ENCODE data around the gene TTC7B. TPM values are rescaled to one million over a fixed set of nuclear protein-coding genes. Genes with fewer than 3 reads are reported as not detected.
A peak's percentile ranks its signal among the peaks of the same experiment; 100 is the strongest.

TTC7B gene
- total RNA-seq, 1 donor from 2014 or later = 55.5 TPM

DNA sequence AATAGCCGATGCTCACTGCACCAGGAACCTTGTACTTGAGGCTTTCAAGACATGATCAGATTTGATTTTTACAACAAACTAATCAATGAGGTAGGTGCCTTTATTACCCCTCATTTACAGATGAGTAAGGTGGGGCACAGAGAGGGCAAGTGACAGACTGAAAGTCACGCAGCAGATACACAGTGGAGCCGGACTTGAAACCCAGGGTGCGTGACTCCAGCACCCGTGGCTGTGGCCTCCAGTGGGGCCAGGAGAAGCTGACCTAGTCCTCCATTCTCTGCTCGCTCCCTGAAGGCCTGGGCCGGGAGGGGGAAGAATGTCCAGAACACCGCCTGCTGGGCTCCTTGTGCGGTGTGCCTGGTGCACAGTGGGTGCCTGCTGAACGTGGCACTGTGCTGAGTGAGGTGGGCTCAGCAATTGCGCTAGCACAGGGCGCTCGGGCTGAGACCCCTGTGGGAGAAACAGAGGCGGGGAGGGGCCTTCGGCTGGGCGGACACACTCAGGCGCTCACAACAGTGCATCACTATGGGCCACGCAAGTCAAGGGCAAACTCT lies 294.2 kb downstream of the TTC7B start:
- H3K9me3 ChIP-seq (replicated peaks) = peaks cover 6% of the 10 kb centered on the region
- no peak for DNase-seq
- H3K27me3 ChIP-seq (ENCODE audit: low read depth) = no peaks in the 10 kb centered on the region
- intact Hi-C loops (cut with micrococcal nuclease) = no loop called here
- H3K36me3 ChIP-seq = no peaks in the 10 kb centered on the region
- TF ChIP-seq, protein P1, sequence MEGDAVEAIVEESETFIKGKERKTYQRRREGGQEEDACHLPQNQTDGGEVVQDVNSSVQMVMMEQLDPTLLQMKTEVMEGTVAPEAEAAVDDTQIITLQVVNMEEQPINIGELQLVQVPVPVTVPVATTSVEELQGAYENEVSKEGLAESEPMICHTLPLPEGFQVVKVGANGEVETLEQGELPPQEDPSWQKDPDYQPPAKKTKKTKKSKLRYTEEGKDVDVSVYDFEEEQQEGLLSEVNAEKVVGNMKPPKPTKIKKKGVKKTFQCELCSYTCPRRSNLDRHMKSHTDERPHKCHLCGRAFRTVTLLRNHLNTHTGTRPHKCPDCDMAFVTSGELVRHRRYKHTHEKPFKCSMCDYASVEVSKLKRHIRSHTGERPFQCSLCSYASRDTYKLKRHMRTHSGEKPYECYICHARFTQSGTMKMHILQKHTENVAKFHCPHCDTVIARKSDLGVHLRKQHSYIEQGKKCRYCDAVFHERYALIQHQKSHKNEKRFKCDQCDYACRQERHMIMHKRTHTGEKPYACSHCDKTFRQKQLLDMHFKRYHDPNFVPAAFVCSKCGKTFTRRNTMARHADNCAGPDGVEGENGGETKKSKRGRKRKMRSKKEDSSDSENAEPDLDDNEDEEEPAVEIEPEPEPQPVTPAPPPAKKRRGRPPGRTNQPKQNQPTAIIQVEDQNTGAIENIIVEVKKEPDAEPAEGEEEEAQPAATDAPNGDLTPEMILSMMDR (IDR thresholded peaks at IDR 0.05; ENCODE audit: borderline replicate concordance) = no peak
- peak overlapping the region; percentile 26 for H3K27ac ChIP-seq (replicated peaks)
- H3K4me1 ChIP-seq = peaks cover 77% of the 10 kb centered on the region
- H3K4me3 ChIP-seq = no peak overlapping the region

DNA sequence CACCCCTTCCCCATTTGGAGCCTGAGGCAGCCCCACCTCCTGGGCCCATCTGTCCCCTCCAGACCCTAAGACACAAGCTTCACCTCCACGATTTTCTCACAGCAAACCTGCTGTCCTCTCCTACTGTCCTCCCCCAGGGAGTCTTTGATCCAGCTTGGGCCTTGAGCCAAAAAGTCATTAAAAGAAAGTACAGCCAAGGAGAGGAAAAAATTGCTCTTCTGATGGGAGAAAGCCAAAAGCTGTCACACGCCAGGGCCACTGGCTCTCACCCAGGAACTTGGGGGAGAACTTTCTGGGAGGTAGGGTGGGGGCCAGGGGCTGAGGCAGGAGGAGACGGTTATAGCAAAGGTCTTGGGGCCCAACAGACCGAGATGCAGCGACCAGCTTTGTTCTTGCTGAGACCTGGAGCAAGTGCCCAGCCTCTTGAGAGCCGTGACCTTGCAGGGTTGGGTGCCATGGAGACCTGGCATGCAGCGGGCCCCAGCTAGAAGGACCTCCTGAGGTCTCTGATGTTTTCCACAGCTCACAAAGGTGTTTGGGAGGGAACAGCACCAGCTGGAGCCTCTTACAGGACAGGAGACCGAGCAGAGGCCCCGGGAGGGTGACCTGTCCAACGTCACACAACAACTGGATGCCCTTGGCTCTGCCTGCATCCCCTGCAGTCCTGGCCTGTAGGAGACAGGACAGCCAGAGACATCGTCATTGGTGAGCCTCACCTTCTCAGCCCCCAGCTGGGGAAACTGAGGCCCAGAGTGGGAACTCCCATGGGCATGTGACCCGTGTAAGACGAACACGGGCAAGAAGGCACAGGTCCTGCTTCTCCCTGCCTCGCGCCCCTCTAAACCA lies 294.9 kb downstream of the TTC7B start:
- TF ChIP-seq, protein P1 (IDR thresholded peaks at IDR 0.05; ENCODE audit: borderline replicate concordance) = no peak
- H3K4me1 ChIP-seq = peaks cover 77% of the 10 kb centered on the region
- no peak overlapping the region for H3K4me3 ChIP-seq
- peaks cover under 1% of the 10 kb centered on the region for H3K9me3 ChIP-seq (replicated peaks)
- no peaks in the 10 kb centered on the region for H3K36me3 ChIP-seq
- intact Hi-C loops (cut with micrococcal nuclease) = no loop called here
- no peak for DNase-seq
- peak overlapping the region; percentile 26 for H3K27ac ChIP-seq (replicated peaks)
- H3K27me3 ChIP-seq (ENCODE audit: low read depth) = no peaks in the 10 kb centered on the region

DNA sequence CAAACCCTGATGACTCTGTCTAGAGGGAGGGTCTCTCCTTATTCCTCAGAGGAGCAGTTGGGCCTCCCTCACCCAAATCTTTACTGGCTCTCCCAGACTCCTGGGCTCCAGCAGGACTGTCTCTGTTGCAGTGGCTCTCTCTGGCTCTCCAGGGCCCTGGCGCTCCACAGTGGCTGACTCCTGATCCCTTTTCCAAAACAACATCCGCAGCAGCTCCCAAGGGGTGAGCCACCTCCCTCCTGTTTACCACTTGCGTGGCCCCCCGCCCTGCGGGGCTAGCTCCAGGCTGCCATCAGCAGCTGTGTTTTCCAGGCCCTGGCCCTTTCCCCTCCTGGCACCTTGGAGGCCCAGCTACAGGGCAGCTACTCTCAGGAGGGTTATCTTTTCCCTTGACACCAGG lies 295.9 kb downstream of the TTC7B start:
- peaks cover 77% of the 10 kb centered on the region for H3K4me1 ChIP-seq
- no peak for DNase-seq
- H3K36me3 ChIP-seq = no peaks in the 10 kb centered on the region
- no peaks in the 10 kb centered on the region for H3K27me3 ChIP-seq (ENCODE audit: low read depth)
- H3K27ac ChIP-seq (replicated peaks) = peak overlapping the region; percentile 26
- TF ChIP-seq, protein P1 (IDR thresholded peaks at IDR 0.05; ENCODE audit: borderline replicate concordance) = no peak
- no peaks in the 10 kb centered on the region for H3K9me3 ChIP-seq (replicated peaks)
- intact Hi-C loops (cut with micrococcal nuclease) = no loop called here
- H3K4me3 ChIP-seq = no peak overlapping the region

DNA sequence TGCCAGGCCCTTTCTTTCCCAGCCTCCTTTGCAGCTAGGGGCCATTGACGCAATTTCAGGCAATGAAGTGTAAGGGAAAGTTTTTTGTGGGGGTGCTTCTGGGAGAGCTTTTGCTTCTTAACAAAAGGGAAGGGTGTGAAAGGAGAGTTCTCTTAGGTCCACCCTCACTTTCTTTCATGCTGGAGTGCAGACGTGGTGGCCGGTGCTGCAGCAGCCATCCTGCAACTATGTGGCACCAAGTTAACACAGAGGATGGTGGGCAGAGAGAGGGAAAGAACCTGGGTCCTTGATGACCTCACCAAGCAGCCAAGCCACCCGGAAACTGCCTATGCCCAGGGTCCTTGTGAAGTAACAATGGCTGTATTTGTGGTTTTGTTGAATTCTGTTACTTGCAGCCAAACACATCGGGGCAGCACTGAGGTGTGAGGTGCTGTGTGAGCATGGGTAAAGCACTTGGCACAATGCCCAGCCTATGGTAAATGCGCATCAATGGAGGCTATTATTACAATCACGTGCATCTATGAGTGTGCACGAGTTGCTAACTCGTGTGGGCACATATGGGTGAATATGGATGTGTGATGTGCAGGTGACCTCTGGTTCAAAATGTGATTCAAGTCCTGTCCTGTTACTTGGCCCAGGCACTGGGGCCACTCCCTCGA lies 296.8 kb downstream of the TTC7B start:
- DNase-seq = no peak
- Histone ChIP-seq H3K36me3 (no peaks in the 10 kb centered on the region), H3K27me3 (ENCODE audit: low read depth) (no peaks in the 10 kb centered on the region), H3K4me3 (no peak overlapping the region), H3K9me3 (replicated peaks) (no peaks in the 10 kb centered on the region), H3K27ac (replicated peaks) (no peak overlapping the region), H3K4me1 (peaks cover 69% of the 10 kb centered on the region)
- TF ChIP-seq, protein P1 (IDR thresholded peaks at IDR 0.05; ENCODE audit: borderline replicate concordance) = no peak
- intact Hi-C loops (cut with micrococcal nuclease) = no loop called here

DNA sequence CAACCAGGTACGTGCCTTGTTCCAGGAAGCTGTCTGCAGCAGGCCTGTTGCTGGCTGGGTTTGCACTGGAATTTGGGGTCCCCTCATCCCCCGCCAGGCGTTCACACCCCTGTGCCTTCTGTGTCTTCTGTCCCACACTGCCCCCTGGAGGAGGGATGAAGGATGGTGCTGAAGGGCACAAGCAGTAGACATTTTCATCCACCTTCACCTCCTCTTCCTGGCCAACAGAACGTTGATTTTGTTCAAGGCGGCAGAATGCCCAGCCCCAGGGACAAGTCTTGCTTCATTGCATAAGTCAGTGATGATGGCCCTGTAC lies 297.3 kb downstream of the TTC7B start:
- no peaks in the 10 kb centered on the region for H3K27me3 ChIP-seq (ENCODE audit: low read depth)

More for the DNA sequence above, 297.3 kb downstream of the TTC7B start:
- Histone ChIP-seq H3K4me3 (no peak overlapping the region), H3K27ac (replicated peaks) (no peak overlapping the region), H3K4me1 (peaks cover 69% of the 10 kb centered on the region), H3K36me3 (no peaks in the 10 kb centered on the region), H3K9me3 (replicated peaks) (no peaks in the 10 kb centered on the region)
- TF ChIP-seq, protein P1 (IDR thresholded peaks at IDR 0.05; ENCODE audit: borderline replicate concordance) = peak; percentile 55
- intact Hi-C loops (cut with micrococcal nuclease) = no loop called here
- DNase-seq = no peak

Measured in left ventricle myocardium inferior (tissue), 1 donor.